Mononuclear cell (primary cell): ENCODE data around the gene CD96. TPM values are rescaled to one million over a fixed set of nuclear protein-coding genes. Genes with fewer than 3 reads are reported as not detected.

Experiments
- H3K27me3 ChIP-seq: 2 replicates; pipeline ENCODE4 v1.6.0; 2011; ENCODE audit warnings: low read length, control low read depth; ENCODE audit not compliant: insufficient read depth
- H3K4me1 ChIP-seq: 2 replicates; pipeline ENCODE4 v1.5.1; 2011; ENCODE audit warnings: mild to moderate bottlenecking, low read length, control low read depth; ENCODE audit not compliant: insufficient read depth
- H3K4me3 ChIP-seq: 2 replicates; pipeline ENCODE4 v1.5.1; 2011; ENCODE audit warnings: mild to moderate bottlenecking, low read length, moderate library complexity
- H3K9me3 ChIP-seq: 2 replicates; pipeline ENCODE4 v1.5.1; 2011; ENCODE audit warnings: low read depth, mild to moderate bottlenecking, control low read depth, low read length
- total RNA-seq: library from RNA; depleted of rRNA; stranded (reverse); fragments of >200 nt; gene quantifications from one replicate; pipeline ENCODE4 v1.2.3, GENCODE V29; 2012

CD96 gene
- total RNA-seq, 1 donor = 117 TPM

GRCh38 chr3:111578867-111579266 is 36.9 kb downstream of the CD96 start:
- H3K4me1 ChIP-seq = peaks cover 7% of the 10 kb centered on the region
- no peak overlapping the region for H3K4me3 ChIP-seq
- no peaks in the 10 kb centered on the region for H3K9me3 ChIP-seq
- no peaks in the 10 kb centered on the region for H3K27me3 ChIP-seq

- H3K9me3 ChIP-seq = no peaks in the 10 kb centered on the region
- peaks cover 7% of the 10 kb centered on the region for H3K4me1 ChIP-seq
- H3K4me3 ChIP-seq = no peak overlapping the region
- H3K27me3 ChIP-seq = no peaks in the 10 kb centered on the region
Measured at GRCh38 chr3:111579495-111579894, 37.5 kb downstream of the CD96 start.

GRCh38 chr3:111581403-111582119 is 39.6 kb downstream of the CD96 start:
- Histone ChIP-seq H3K4me1 (peaks cover 7% of the 10 kb centered on the region), H3K4me3 (no peak overlapping the region), H3K9me3 (no peaks in the 10 kb centered on the region), H3K27me3 (no peaks in the 10 kb centered on the region)

GRCh38 chr3:111582120-111582474 is 40.1 kb downstream of the CD96 start:
- Histone ChIP-seq H3K9me3 (no peaks in the 10 kb centered on the region), H3K27me3 (no peaks in the 10 kb centered on the region), H3K4me1 (peaks cover 7% of the 10 kb centered on the region), H3K4me3 (no peak overlapping the region)

GRCh38 chr3:111584744-111585143 is 42.7 kb downstream of the CD96 start:
- H3K27me3 ChIP-seq = no peaks in the 10 kb centered on the region
- no peaks in the 10 kb centered on the region for H3K9me3 ChIP-seq
- H3K4me3 ChIP-seq = no peak overlapping the region
- H3K4me1 ChIP-seq = peaks cover 3% of the 10 kb centered on the region

- Histone ChIP-seq H3K4me3 (no peak overlapping the region), H3K27me3 (no peaks in the 10 kb centered on the region), H3K4me1 (no peaks in the 10 kb centered on the region), H3K9me3 (no peaks in the 10 kb centered on the region)
Measured at GRCh38 chr3:111585217-111585616, 43.2 kb downstream of the CD96 start.

- Histone ChIP-seq H3K4me3 (no peak overlapping the region), H3K4me1 (peaks cover 1% of the 10 kb centered on the region), H3K9me3 (no peaks in the 10 kb centered on the region), H3K27me3 (no peaks in the 10 kb centered on the region)
Measured at GRCh38 chr3:111588527-111588926, 46.5 kb downstream of the CD96 start.

- Histone ChIP-seq H3K9me3 (no peaks in the 10 kb centered on the region), H3K4me1 (peaks cover 8% of the 10 kb centered on the region), H3K27me3 (no peaks in the 10 kb centered on the region), H3K4me3 (no peak overlapping the region)
Measured at GRCh38 chr3:111589303-111590142, 47.5 kb downstream of the CD96 start.

- no peaks in the 10 kb centered on the region for H3K27me3 ChIP-seq
- H3K4me1 ChIP-seq = peaks cover 11% of the 10 kb centered on the region
Measured at GRCh38 chr3:111590143-111590491, 48.1 kb downstream of the CD96 start.

GRCh38 chr3:111591555-111591954 is 49.6 kb downstream of the CD96 start:
- no peaks in the 10 kb centered on the region for H3K9me3 ChIP-seq
- no peak overlapping the region for H3K4me3 ChIP-seq
- H3K27me3 ChIP-seq = no peaks in the 10 kb centered on the region

More at GRCh38 chr3:111590143-111590491, 48.1 kb downstream of the CD96 start:
- no peaks in the 10 kb centered on the region for H3K9me3 ChIP-seq
- no peak overlapping the region for H3K4me3 ChIP-seq

GRCh38 chr3:111592143-111592542 is 50.1 kb downstream of the CD96 start:
- Histone ChIP-seq H3K4me3 (no peak overlapping the region), H3K9me3 (no peaks in the 10 kb centered on the region), H3K27me3 (no peaks in the 10 kb centered on the region), H3K4me1 (peaks cover 14% of the 10 kb centered on the region)

More at GRCh38 chr3:111591555-111591954, 49.6 kb downstream of the CD96 start:
- H3K4me1 ChIP-seq = peaks cover 14% of the 10 kb centered on the region

GRCh38 chr3:111592936-111593335 is 50.9 kb downstream of the CD96 start:
- Histone ChIP-seq H3K9me3 (no peaks in the 10 kb centered on the region), H3K27me3 (no peaks in the 10 kb centered on the region), H3K4me3 (no peak overlapping the region)

GRCh38 chr3:111593666-111594065 is 51.7 kb downstream of the CD96 start:
- Histone ChIP-seq H3K4me1 (peaks cover 14% of the 10 kb centered on the region), H3K27me3 (no peaks in the 10 kb centered on the region), H3K9me3 (no peaks in the 10 kb centered on the region), H3K4me3 (no peak overlapping the region)

More at GRCh38 chr3:111592936-111593335, 50.9 kb downstream of the CD96 start:
- H3K4me1 ChIP-seq = peaks cover 14% of the 10 kb centered on the region

GRCh38 chr3:111594205-111594604 is 52.2 kb downstream of the CD96 start:
- Histone ChIP-seq H3K27me3 (no peaks in the 10 kb centered on the region), H3K4me1 (peaks cover 14% of the 10 kb centered on the region), H3K9me3 (no peaks in the 10 kb centered on the region), H3K4me3 (no peak overlapping the region)

- H3K27me3 ChIP-seq = no peaks in the 10 kb centered on the region
- no peaks in the 10 kb centered on the region for H3K9me3 ChIP-seq
- peaks cover 14% of the 10 kb centered on the region for H3K4me1 ChIP-seq
- no peak overlapping the region for H3K4me3 ChIP-seq
Measured at GRCh38 chr3:111594781-111595180, 52.8 kb downstream of the CD96 start.
